ENCODE data around the gene NTM.

DNA sequence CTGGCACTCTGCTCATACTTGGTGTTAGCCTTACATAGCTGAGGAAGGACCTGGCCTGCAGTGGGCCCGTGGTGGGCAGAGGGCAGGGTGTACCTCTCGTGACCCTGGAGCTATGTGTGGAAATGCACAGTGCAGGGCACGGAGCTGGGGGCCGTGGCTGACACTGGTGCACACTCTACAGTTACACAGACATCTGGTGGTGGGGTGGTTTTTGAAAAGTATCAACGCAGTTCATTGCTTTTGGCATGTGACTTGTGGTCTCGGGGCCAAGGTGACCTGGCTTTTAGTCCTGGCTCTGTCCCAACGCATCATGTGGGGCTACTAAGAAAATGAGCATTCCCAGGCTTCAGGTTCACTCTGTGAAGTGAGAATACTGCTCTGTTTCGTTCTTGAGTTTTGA, 553.6 kb downstream of the NTM start:
- TF ChIP-seq, protein P1, sequence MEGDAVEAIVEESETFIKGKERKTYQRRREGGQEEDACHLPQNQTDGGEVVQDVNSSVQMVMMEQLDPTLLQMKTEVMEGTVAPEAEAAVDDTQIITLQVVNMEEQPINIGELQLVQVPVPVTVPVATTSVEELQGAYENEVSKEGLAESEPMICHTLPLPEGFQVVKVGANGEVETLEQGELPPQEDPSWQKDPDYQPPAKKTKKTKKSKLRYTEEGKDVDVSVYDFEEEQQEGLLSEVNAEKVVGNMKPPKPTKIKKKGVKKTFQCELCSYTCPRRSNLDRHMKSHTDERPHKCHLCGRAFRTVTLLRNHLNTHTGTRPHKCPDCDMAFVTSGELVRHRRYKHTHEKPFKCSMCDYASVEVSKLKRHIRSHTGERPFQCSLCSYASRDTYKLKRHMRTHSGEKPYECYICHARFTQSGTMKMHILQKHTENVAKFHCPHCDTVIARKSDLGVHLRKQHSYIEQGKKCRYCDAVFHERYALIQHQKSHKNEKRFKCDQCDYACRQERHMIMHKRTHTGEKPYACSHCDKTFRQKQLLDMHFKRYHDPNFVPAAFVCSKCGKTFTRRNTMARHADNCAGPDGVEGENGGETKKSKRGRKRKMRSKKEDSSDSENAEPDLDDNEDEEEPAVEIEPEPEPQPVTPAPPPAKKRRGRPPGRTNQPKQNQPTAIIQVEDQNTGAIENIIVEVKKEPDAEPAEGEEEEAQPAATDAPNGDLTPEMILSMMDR (IDR thresholded peaks at IDR 0.05) = no peak
- no peak for TF ChIP-seq POLR2A (IDR thresholded peaks at IDR 0.05)

Data from uterus (tissue), 2 donors.